Activated T-cell treated with anti-CD3 and anti-CD28 coated beads for 1 hour (primary cell): Measurements from ENCODE around the gene INO80.

Source experiments
- DNase-seq: peaks from one replicate; pipeline ENCODE4 v3.0.0-alpha.2; 2020; ENCODE audit warnings: low read depth

Gene INO80

GRCh38 chr15:40929660-40930429 lies 186.2 kb downstream of the INO80 start:
- DNase-seq = no peak
